Measurements from ENCODE around the gene SERPINA10.
"Not testable (repeated sequence)": the region's sequence is repeated elsewhere in the genome, so short reads cannot be mapped to it uniquely, and the experiment has no call there.

The SERPINA10 gene

GRCh38 chr14:94313991-94314655, 21.1 kb upstream of the SERPINA10 start:
- DNase-seq, result no peak

GRCh38 chr14:94312481-94313246, 19.6 kb upstream of the SERPINA10 start:
- DNase-seq, result no peak

- no peak for DNase-seq
Measured at GRCh38 chr14:94310248-94310647, 17.2 kb upstream of the SERPINA10 start.

- DNase-seq, result no peak
Measured at GRCh38 chr14:94309721-94310120, 16.7 kb upstream of the SERPINA10 start.

GRCh38 chr14:94307410-94307992, 14.4 kb upstream of the SERPINA10 start:
- no peak for DNase-seq

DNA sequence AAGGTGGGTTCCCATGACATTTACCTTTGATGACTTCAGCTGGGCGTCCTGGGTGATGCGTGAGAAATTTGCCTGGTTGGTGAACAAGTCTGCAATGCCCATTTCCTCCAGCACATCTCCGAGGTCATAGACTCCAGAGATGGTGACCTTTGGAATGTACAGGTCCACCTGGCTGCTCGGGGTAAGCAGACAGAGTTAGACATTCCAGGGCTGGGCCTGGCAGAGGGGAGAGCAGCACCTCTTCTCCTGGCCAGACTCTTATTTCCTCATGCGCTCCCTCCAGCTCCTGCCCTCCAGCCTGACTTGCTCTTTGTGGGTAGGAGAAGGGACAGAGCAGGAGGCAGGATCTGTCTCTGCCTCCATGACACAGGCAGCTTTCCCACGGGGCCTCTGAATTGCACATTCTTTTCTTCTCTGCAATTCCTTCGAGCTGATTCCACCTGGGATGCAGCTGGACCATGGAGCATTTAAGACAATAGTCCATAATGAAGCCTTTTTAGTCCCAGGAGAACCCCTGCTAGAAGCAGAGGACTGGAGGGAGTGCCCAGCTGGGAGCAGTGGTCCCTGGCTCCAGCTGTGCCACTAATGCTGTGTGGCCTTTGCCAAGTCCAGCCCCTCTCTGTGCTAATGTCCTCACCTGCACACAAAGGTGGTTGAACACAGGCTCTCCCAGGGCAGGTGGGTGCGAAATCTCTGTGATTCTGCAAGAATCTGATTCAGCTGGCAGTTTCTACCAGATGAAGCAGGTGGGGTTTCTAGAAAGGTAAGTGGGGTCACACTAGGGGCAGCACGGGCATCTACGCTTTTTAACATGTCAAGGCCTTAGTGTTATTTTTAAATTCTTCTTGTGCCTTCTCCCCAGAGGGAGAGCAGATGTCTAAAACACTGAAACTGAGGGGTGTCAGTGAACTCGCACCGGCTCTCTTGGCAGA, 13.2 kb upstream of the SERPINA10 start:
- DNase-seq, result no peak

DNA sequence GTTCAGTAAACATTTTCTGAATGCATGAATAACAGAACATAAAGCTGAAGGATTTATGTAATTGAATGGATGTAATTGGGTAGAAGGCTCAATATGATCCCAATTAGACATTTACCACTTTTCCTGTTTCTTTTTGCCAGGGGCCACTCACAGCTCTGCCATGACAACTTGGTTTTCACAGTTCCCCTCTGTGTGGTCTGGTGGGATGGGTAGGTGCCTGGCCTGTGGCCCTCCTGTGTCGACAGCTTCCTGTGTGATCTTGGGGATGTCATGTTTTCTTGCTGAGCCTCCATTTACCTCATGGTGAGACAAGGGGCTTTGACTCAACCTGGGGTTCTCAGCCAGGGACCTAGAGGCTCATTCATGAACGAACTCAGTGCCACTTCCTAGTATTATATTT, 12.6 kb upstream of the SERPINA10 start:
- no peak for DNase-seq

- DNase-seq, result no peak
Measured at GRCh38 chr14:94304243-94304642, 11.2 kb upstream of the SERPINA10 start.

DNA sequence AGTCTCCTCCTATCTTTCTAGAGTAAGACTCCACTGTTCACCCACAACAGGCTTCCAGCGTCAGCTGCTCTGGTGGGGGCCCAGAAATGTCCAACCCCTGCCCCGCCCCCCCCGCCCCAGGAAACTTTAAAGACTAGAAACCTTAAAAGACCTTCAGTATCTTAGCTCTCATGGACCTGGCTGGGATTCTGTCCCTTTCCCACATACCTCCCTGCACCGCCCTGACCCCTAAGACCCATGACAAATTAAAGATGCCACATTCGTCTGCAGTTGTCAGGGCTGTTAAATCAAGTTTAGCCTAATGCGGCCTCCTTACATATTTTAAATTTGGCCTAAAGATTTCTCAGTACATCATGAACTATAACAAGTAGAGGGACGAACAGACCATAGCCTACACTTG, 10.0 kb upstream of the SERPINA10 start:
- no peak for DNase-seq

GRCh38 chr14:94298130-94298529, 5.1 kb upstream of the SERPINA10 start:
- DNase-seq, result no peak

DNA sequence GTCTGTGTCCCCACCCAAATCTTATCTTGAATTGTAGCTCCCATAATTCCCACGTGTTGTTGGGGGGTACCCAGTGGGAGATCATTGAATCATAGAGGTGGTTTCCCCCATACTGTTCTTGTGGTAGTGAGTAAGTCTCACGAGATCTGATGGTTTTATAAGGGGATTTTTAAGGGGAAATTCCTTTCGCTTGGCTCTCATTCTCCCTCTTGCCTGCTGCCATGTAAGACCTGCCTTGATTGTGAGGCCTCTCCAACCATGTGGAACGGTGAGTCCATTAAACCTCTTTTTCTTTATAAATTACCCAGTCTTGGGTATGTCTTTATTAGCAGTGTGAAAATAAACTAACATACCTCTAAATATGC, 3.1 kb upstream of the SERPINA10 start:
- not testable (repeated sequence) for DNase-seq

GRCh38 chr14:94295360-94296180, 2.5 kb upstream of the SERPINA10 start:
- no peak for DNase-seq

DNA sequence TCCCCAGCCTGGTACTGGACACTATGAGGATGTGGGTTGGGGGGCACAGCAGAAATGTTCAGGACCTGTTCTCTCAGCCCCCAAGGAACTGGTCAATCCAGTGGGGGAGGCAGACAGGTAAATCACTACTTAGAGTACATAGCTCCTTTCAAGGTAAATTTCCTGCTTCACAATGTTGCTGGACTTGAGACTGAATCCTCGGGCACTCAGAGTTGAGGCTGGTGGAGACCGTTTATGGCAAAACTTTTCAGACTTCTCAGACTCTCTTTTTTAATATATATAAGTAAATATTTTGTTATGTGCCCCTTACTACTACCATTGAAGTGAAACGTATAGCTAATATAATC, 483 bp upstream of the SERPINA10 start:
- no peak for DNase-seq

DNA sequence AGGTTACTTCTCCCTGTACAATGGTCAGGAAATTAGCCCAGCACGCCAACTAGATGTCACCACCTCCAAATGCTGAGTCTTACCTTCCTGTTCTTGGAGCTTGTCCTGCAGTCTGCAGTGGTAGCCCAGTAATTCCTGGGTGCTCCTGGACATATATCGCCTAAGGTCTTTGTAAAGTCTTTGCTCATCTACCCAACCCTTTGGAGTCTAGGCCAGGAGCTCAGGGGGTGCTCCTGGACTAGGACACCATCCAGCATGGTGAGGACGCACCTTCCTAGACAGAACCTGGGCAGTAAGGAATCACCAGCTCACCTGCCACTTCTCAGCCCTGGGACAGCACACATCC, 569 bp downstream of the SERPINA10 start:
- DNase-seq, result no peak

DNA sequence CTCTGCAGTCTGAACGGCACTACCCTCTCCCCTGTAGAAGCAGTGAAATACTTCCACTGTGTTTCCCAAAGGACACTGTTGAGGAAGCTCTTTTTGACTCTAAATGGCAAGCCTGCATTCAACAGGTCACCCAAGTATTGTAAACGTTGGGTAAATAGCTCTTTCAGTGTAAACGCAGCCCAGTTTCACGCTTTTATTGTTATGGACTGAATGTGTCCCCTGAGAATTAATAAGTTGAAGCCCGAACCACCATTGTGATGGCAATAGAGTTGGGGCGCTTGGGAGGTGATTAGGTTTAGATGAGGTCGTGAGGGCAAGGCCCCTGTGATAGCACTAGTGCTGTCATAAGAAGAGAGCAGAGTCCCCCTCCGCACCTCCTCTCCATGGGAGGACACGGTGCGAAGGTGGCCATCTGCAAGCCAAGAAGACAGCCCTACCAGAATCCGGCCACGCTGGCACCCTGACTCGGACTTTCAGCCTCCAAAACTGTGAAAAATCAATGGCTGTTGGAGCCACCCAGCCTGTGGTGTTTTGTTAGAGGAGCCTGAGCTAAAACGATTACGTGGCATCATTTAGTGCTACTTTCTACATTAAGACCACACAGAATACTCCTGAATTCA, 1.1 kb downstream of the SERPINA10 start:
- DNase-seq, result no peak

GRCh38 chr14:94291159-94291905, 1.7 kb downstream of the SERPINA10 start:
- DNase-seq, result no peak

DNA sequence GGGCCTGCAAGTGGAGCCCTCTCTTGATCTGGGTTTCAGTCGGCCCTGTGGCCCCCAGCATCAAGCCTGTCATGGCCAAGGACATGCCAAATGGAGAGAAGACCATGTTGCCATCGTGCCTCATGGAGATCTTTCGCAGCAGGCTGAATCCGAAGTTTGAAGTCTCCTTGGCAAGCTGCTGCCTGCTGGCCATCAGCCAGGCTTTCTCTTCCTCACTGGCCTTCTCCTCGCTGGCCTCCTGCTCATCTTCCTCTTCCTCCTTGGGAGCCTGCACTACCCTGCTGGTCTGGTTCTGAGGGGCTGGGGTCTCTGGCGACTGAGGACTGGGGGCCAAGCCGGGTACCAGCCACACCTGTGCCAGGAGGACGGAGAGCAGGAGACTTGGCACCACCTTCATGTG, 2.9 kb downstream of the SERPINA10 start:
- DNase-seq, result no peak

GRCh38 chr14:94288610-94289465, 4.2 kb downstream of the SERPINA10 start:
- DNase-seq, result no peak

DNA sequence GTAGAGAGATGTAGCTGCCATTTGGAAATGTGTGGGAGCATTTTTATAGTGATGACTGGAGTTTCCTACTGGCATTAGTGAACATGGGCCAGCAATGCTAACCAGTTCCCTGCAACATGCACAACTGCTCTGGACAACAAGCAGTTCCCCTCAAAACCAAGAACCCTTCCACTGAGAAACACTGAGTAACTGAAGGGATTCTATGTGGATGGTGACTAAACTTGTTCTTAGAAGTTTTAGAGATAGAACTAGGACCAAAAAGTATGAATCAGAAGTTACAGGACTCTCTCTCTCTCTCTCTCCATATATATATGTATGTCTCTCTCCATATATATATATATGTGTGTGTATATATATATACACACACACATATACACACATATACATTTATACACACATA, 7.9 kb downstream of the SERPINA10 start:
- DNase-seq, result no peak

DNA sequence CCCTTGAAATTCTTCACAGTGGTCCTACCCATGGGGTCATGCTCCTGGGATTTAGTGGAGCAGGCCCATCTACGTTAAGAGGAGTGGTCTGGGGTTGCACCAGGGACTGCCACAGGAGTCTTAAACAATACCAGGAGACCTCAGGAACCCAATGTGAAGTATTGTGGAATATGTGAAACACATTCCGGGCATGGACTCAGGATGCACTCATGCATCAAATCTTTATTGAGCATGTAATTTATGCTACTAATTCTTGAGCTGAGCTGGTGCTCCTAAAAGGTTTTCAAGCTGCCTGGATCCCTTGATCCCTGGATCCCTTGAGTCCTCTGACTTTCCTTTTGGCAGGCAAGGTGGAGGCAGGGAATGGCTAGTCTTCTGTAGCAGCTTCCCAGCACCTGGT, 8.8 kb downstream of the SERPINA10 start:
- DNase-seq, result no peak
